HepG2 (cell line): ENCODE measurements around the gene ARPC3. TPM values are rescaled to one million over a fixed set of nuclear protein-coding genes. Genes with fewer than 3 reads are reported as not detected.

ENCODE experiments used
- ATF4 ChIP-seq, 2 experiments: fragments of 450-650 bp in 1 of 2; sonication (generic) in 1 of 2; formaldehyde crosslinking; IDR thresholded peaks; 2 replicates each; pipeline versions ENCODE4 v1.5.0 to v1.8.0; 2020 to 2022; ENCODE audit warnings: mild to moderate bottlenecking in 1 of 2, missing genetic modification reagents in 1 of 2
- BORCS8-MEF2B ChIP-seq: sonication (generic); formaldehyde crosslinking; IDR thresholded peaks from 2 replicates; pipeline ENCODE4 v1.8.0; 2022; ENCODE audit warnings: mild to moderate bottlenecking, missing genetic modification reagents
- EED ChIP-seq: sonication (generic); formaldehyde crosslinking; IDR thresholded peaks from 2 replicates; pipeline ENCODE4 v1.5.0; 2020; ENCODE audit warnings: mild to moderate bottlenecking, missing genetic modification reagents
- ETV5 ChIP-seq: IDR thresholded peaks from 2 replicates; pipeline ENCODE4 v1.6.1; 2018; ENCODE audit warnings: missing biosample characterization, missing genetic modification reagents, inconsistent platforms, borderline replicate concordance
- MYNN ChIP-seq: sonication (generic); formaldehyde crosslinking; IDR thresholded peaks from 2 replicates; pipeline ENCODE4 v1.4.0; 2020; ENCODE audit warnings: mild to moderate bottlenecking, low read depth, missing genetic modification reagents
- NCOA1 ChIP-seq: sonication (generic); formaldehyde crosslinking; IDR thresholded peaks from 2 replicates; pipeline ENCODE4 v1.9.0; 2021; ENCODE audit warnings: missing genetic modification reagents
- PAF1 ChIP-seq: IDR thresholded peaks from 2 replicates; pipeline ENCODE4 v1.6.1; 2016; ENCODE audit warnings: missing genetic modification reagents, missing compliant biosample characterization
- PAWR ChIP-seq: sonication (generic); formaldehyde crosslinking; IDR thresholded peaks from 2 replicates; pipeline ENCODE4 v1.4.0; 2020; ENCODE audit warnings: missing genetic modification reagents, mild to moderate bottlenecking, borderline replicate concordance
- POGZ ChIP-seq: sonication (generic); formaldehyde crosslinking; IDR thresholded peaks from 2 replicates; pipeline ENCODE4 v1.4.0; 2020; ENCODE audit warnings: mild to moderate bottlenecking, missing genetic modification reagents
- TFE3 ChIP-seq: IDR thresholded peaks from 2 replicates; pipeline ENCODE4 v1.6.1; 2016
- THAP9 ChIP-seq: sonication (generic); formaldehyde crosslinking; IDR thresholded peaks from 2 replicates; pipeline ENCODE4; 2020; ENCODE audit warnings: missing genetic modification reagents, mild to moderate bottlenecking, borderline replicate concordance
- ZKSCAN8 ChIP-seq: IDR thresholded peaks from 2 replicates; pipeline ENCODE4 v1.6.1; 2016; ENCODE audit warnings: borderline replicate concordance, missing genetic modification reagents, missing compliant biosample characterization
- ZNF136 ChIP-seq: sonication (generic); formaldehyde crosslinking; IDR thresholded peaks from 2 replicates; pipeline ENCODE4 v1.8.1; 2022; ENCODE audit warnings: low read depth, mild to moderate bottlenecking, moderate library complexity, missing genetic modification reagents
- ZNF3 ChIP-seq: IDR thresholded peaks from 2 replicates; pipeline ENCODE4 v1.7.0; 2017; ENCODE audit warnings: inconsistent platforms
- ZNF691 ChIP-seq: sonication (generic); formaldehyde crosslinking; IDR thresholded peaks from 2 replicates; pipeline ENCODE4 v1.4.0; 2020; ENCODE audit warnings: missing genetic modification reagents, low read depth, mild to moderate bottlenecking, borderline replicate concordance
- polyA plus RNA-seq, 8 experiments: library from polyadenylated mRNA; depleted of rRNA in 3 of 8; stranded (reverse) in 7 of 8; unstranded in 1 of 8; fragments of >200 nt; fragmentation: Illumina TruSeq in 4 of 8; extraction: Trizol in 4 of 8; gene quantifications; 2 replicates each; pipeline versions ENCODE4 v1.2.1 to v1.2.3, GENCODE V29; 2011 to 2016; ENCODE audit warnings: low read depth in 4 of 8, missing spikeins in 1 of 8, mixed read lengths in 1 of 8; ENCODE audit not compliant: insufficient read depth in 1 of 8
- total RNA-seq, 5 experiments: library from RNA; depleted of rRNA; stranded (reverse); fragments of >200 nt; fragmentation: Illumina TruSeq; extraction: Trizol; gene quantifications; 2 replicates each; pipeline ENCODE4 v1.2.3, GENCODE V29; 2016; ENCODE audit warnings: low read depth in 1 of 5
- TF ChIP-seq, protein P1 (sequence below): sonication (generic); formaldehyde crosslinking; IDR thresholded peaks from 2 replicates; pipeline ENCODE4 v1.4.0; 2020; ENCODE audit warnings: missing genetic modification reagents
- TF ChIP-seq, protein P2 (sequence below): sonication (generic); formaldehyde crosslinking; IDR thresholded peaks from 2 replicates; pipeline ENCODE4 v1.8.0; 2022; ENCODE audit warnings: missing genetic modification reagents, mild to moderate bottlenecking, moderate library complexity, borderline replicate concordance

ARPC3 gene
- total and polyA plus RNA-seq, 2 of the 13 experiments (the other 11 are each of a cell fraction or from before 2014, with no cell fraction given) = 32.7 to 234 TPM

GRCh38 chr12:110468214-110469048, 18.3 kb upstream of the ARPC3 start, which contains the start of the genes FAM216A and GPN3 (continued):
- TF ChIP-seq, protein P1, sequence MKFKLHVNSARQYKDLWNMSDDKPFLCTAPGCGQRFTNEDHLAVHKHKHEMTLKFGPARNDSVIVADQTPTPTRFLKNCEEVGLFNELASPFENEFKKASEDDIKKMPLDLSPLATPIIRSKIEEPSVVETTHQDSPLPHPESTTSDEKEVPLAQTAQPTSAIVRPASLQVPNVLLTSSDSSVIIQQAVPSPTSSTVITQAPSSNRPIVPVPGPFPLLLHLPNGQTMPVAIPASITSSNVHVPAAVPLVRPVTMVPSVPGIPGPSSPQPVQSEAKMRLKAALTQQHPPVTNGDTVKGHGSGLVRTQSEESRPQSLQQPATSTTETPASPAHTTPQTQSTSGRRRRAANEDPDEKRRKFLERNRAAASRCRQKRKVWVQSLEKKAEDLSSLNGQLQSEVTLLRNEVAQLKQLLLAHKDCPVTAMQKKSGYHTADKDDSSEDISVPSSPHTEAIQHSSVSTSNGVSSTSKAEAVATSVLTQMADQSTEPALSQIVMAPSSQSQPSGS = peak; percentile 23
- TF ChIP-seq ZNF3 (CRISPR knock-in tag) = no peak
- 0 out of 2 replicates have a peak, but pooled peaks have one; percentile 12 for TF ChIP-seq TFE3 (CRISPR knock-in tag)
- peak; percentile 93; the same call in 1 of the 2 replicates for TF ChIP-seq THAP9 (CRISPR knock-in tag)
- TF ChIP-seq PAWR = no peak
- no peak for TF ChIP-seq NCOA1 (CRISPR knock-in tag)
- TF ChIP-seq EED (CRISPR knock-in tag) = no peak; the same call in 1 of the 2 replicates
- 0 out of 2 replicates have a peak, but pooled peaks have one; percentile 66 for TF ChIP-seq ZNF136 (CRISPR knock-in tag)
- TF ChIP-seq, protein P2, sequence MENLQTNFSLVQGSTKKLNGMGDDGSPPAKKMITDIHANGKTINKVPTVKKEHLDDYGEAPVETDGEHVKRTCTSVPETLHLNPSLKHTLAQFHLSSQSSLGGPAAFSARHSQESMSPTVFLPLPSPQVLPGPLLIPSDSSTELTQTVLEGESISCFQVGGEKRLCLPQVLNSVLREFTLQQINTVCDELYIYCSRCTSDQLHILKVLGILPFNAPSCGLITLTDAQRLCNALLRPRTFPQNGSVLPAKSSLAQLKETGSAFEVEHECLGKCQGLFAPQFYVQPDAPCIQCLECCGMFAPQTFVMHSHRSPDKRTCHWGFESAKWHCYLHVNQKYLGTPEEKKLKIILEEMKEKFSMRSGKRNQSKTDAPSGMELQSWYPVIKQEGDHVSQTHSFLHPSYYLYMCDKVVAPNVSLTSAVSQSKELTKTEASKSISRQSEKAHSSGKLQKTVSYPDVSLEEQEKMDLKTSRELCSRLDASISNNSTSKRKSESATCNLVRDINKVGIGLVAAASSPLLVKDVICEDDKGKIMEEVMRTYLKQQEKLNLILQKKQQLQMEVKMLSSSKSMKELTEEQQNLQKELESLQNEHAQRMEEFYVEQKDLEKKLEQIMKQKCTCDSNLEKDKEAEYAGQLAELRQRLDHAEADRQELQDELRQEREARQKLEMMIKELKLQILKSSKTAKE (CRISPR knock-in tag) = 0 out of 2 replicates have a peak, but pooled peaks have one; percentile 18
- TF ChIP-seq ZNF691 (CRISPR knock-in tag) = peak; percentile 16; the same call in 1 of the 2 replicates
- peak; percentile 91 for TF ChIP-seq POGZ (CRISPR knock-in tag)
- peak in 1 of 2 experiments; percentile 16; a peak in 2 of 4 replicates for TF ChIP-seq ATF4 (CRISPR knock-in tag; IDR thresholded peaks at IDR 0.05)
- no peak for TF ChIP-seq PAF1 (CRISPR knock-in tag)
- no peak; the same call in none of the 2 replicates for TF ChIP-seq MYNN (CRISPR knock-in tag)
- TF ChIP-seq BORCS8-MEF2B (CRISPR knock-in tag) = peak; percentile 91
- no peak; the same call in 1 of the 2 replicates for TF ChIP-seq ETV5 (CRISPR knock-in tag)
- no peak for TF ChIP-seq ZKSCAN8 (CRISPR knock-in tag)
